HEK293T (cell line): ENCODE results near the gene FBXO36.

Source experiments
- ARNT ChIP-seq: fragments of 450-650 bp; IDR thresholded peaks from 2 replicates; pipeline ENCODE4 v1.6.1; 2017; ENCODE audit warnings: mild to moderate bottlenecking
- BHLHE40 ChIP-seq: fragments of 450-650 bp; IDR thresholded peaks from 2 replicates; pipeline ENCODE4 v1.6.1; 2016; ENCODE audit warnings: mild to moderate bottlenecking, moderate library complexity, borderline replicate concordance
- CTBP1 ChIP-seq: fragments of 450-650 bp; IDR thresholded peaks from 2 replicates; pipeline ENCODE4 v1.6.1; 2016; ENCODE audit warnings: borderline replicate concordance
- ELF4 ChIP-seq: fragments of 450-650 bp; IDR thresholded peaks from 2 replicates; pipeline ENCODE4 v1.6.1; 2017; ENCODE audit warnings: antibody characterized with exemption
- FOXA1 ChIP-seq: fragments of 450-650 bp; IDR thresholded peaks from 2 replicates; pipeline ENCODE4 v1.6.1; 2016; ENCODE audit warnings: mild to moderate bottlenecking
- FOXK2 ChIP-seq: fragments of 450-650 bp; IDR thresholded peaks from 2 replicates; pipeline ENCODE4 v1.6.1; 2016; ENCODE audit warnings: mild to moderate bottlenecking
- FOXM1 ChIP-seq: fragments of 450-650 bp; IDR thresholded peaks from 2 replicates; pipeline ENCODE4 v1.6.1; 2017; ENCODE audit warnings: mild to moderate bottlenecking, borderline replicate concordance
- L3MBTL2 ChIP-seq: fragments of 450-650 bp; conservative IDR thresholded peaks from 2 replicates; pipeline ENCODE4 v1.6.1; 2016; ENCODE audit warnings: mild to moderate bottlenecking
- NFRKB ChIP-seq: fragments of 450-650 bp; IDR thresholded peaks from 2 replicates; pipeline ENCODE4 v1.6.1; 2016; ENCODE audit warnings: mild to moderate bottlenecking, moderate library complexity
- PKNOX1 ChIP-seq: fragments of 450-650 bp; IDR thresholded peaks from 2 replicates; pipeline ENCODE4 v1.6.1; 2016
- SP1 ChIP-seq: fragments of 450-650 bp; IDR thresholded peaks from 2 replicates; pipeline ENCODE4 v1.6.1; 2017
- SUZ12 ChIP-seq: fragments of 450-650 bp; IDR thresholded peaks from 2 replicates; pipeline ENCODE4 v1.6.1; 2016; ENCODE audit warnings: mild to moderate bottlenecking
- ZNF384 ChIP-seq: fragments of 450-650 bp; IDR thresholded peaks from 2 replicates; pipeline ENCODE4 v1.6.1; 2016

GRCh38 chr2:229921101-229921891 lies 1.0 kb upstream of the FBXO36 start:
- no peak for TF ChIP-seq SP1
- TF ChIP-seq FOXK2 = no peak
- no peak for TF ChIP-seq SUZ12
- no peak for TF ChIP-seq FOXM1
- no peak for TF ChIP-seq BHLHE40
- no peak for TF ChIP-seq ZNF384
- no peak for TF ChIP-seq ARNT
- no peak for TF ChIP-seq NFRKB
- TF ChIP-seq ELF4 = no peak
- no peak for TF ChIP-seq CTBP1
- no peak for TF ChIP-seq PKNOX1
- TF ChIP-seq L3MBTL2 = no peak
- TF ChIP-seq FOXA1 = no peak
